ENCODE measurements around the gene AGTR2.

AGTR2 gene

DNA sequence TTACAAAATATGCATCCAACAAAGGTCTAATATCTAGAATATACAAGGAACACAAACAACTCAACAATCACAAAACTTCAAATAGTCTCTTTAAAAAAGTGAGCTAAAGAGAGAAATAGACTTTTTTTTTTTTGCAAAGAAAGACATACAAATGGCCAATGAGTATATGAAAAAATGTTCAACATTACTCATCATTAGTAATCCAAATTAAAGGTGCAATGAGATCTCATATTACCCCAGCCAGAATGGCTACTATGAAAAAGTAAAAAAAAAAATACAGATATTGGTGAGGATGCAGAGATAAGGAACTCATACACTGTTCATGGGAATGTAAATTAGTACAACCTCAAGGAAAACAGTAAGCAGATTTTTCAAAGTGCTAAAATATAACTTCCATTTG is 24.1 kb downstream of the AGTR2 start:
- TF ChIP-seq TCF12 (IDR thresholded peaks at IDR 0.05; ENCODE audit: low read depth) = no peak
- TF ChIP-seq YY1 (IDR thresholded peaks at IDR 0.05; ENCODE audit: low read depth) = no peak
- TF ChIP-seq EP300 (IDR thresholded peaks at IDR 0.05; ENCODE audit: borderline replicate concordance) = no peak
- no peak for TF ChIP-seq ZBTB7A (IDR thresholded peaks at IDR 0.05; ENCODE audit: low read depth)

DNA sequence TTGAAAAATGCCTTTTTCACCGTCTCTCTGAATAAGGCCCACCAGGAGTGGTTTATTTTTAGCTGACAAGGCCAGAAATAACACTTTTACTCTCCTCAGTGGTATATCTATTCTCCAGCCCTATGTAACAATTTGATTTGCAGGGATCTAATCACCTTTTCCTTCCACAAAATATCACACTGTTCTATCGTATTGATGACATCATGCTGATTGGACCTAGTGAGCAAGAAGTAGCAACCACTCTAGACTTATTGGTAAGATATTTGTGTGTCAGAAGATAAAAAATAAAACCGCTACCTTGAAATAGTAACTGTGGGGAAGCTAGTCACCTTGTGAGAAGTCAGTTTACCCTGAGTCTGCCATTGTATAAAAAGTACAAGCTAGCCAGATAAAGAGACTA is 27.7 kb downstream of the AGTR2 start:
- TF ChIP-seq NFIC (IDR thresholded peaks at IDR 0.05) (no peak), CEBPB (IDR thresholded peaks at IDR 0.05) (no peak)

DNA sequence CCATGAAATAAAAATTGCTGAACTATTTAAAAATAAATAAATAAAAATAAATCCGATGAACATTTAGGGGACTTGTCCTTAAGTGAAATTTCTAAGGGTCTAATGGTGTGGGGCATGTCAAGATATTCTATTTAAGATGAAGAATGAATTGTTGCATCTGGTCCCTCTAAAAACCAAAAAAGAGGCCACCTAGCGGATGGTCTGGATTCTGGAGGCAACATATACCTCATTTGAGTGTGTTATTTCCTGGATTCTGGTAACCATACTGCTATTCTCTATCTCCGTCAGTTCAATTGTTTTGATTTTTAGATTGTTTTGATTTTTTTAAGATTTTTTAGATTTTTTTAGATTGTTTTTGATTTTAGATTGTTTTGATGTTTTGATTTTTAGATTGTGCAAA is 28.3 kb downstream of the AGTR2 start:
- TF ChIP-seq FOXM1 (IDR thresholded peaks at IDR 0.05; ENCODE audit: borderline replicate concordance, low read depth) (no peak), NFIC (IDR thresholded peaks at IDR 0.05) (no peak), CREB1 (IDR thresholded peaks at IDR 0.05; ENCODE audit: low read depth) (no peak), EP300 (IDR thresholded peaks at IDR 0.05; ENCODE audit: borderline replicate concordance) (no peak), TCF12 (IDR thresholded peaks at IDR 0.05; ENCODE audit: low read depth) (no peak), EGR1 (IDR thresholded peaks at IDR 0.05) (no peak), YY1 (IDR thresholded peaks at IDR 0.05; ENCODE audit: low read depth) (no peak), TAF1 (IDR thresholded peaks at IDR 0.05; ENCODE audit: low read depth) (no peak), TEAD4 (IDR thresholded peaks at IDR 0.05) (no peak), RAD21 (IDR thresholded peaks at IDR 0.05; ENCODE audit: low read depth) (no peak), CEBPB (IDR thresholded peaks at IDR 0.05) (no peak), ZBTB7A (IDR thresholded peaks at IDR 0.05; ENCODE audit: low read depth) (no peak)
- TF ChIP-seq, protein P1, sequence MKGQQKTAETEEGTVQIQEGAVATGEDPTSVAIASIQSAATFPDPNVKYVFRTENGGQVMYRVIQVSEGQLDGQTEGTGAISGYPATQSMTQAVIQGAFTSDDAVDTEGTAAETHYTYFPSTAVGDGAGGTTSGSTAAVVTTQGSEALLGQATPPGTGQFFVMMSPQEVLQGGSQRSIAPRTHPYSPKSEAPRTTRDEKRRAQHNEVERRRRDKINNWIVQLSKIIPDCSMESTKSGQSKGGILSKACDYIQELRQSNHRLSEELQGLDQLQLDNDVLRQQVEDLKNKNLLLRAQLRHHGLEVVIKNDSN (IDR thresholded peaks at IDR 0.05) = no peak
- TF ChIP-seq, protein P2, sequence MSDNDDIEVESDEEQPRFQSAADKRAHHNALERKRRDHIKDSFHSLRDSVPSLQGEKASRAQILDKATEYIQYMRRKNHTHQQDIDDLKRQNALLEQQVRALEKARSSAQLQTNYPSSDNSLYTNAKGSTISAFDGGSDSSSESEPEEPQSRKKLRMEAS (IDR thresholded peaks at IDR 0.05) = no peak

DNA sequence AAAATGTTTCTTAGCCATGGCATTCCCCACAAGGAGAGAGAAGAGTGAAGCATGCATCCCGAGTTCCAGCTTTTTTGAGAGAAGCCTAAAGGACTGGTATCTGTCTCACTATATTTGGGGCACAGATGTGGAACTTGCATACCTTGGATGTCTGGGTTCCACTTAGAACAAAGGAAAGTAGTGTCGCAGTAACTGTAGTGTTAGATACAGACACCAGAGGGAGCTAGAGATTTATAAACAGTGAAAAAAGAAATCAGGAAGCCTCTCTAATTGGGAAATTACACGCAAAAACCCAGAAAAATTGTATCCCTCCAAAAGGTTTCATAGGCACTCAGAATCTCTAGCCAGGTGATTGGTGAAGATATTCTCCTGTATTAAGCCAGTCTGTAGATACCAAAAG is 34.4 kb downstream of the AGTR2 start:
- TF ChIP-seq NFIC (IDR thresholded peaks at IDR 0.05) (no peak), TEAD4 (IDR thresholded peaks at IDR 0.05) (no peak), RAD21 (IDR thresholded peaks at IDR 0.05; ENCODE audit: low read depth) (peak; percentile 73), EP300 (IDR thresholded peaks at IDR 0.05; ENCODE audit: borderline replicate concordance) (no peak)
- TF ChIP-seq, protein P1 (IDR thresholded peaks at IDR 0.05) = no peak

DNA sequence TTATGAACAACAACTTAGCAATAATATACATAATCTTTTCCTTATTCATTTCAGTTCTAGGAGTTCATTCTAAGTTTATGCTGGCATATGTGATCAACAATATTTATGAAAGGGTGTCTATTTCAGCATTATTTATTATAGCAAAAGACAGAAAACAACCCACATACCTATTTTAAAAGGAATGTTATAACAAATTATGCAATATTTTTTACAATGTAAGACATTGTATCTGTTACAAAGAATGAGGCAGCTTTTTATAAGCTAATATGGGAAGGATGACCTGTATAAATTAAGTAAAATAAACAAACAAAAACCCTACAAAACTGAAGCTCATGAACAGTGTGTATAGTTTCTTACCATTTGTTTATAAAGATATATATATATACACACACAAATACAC is 42.7 kb downstream of the AGTR2 start:
- TF ChIP-seq CREB1 (IDR thresholded peaks at IDR 0.05; ENCODE audit: low read depth) (no peak), FOXM1 (IDR thresholded peaks at IDR 0.05; ENCODE audit: borderline replicate concordance, low read depth) (no peak), CEBPB (IDR thresholded peaks at IDR 0.05) (no peak), NFIC (IDR thresholded peaks at IDR 0.05) (no peak), TEAD4 (IDR thresholded peaks at IDR 0.05) (no peak), EGR1 (IDR thresholded peaks at IDR 0.05) (no peak), ZBTB7A (IDR thresholded peaks at IDR 0.05; ENCODE audit: low read depth) (no peak), EP300 (IDR thresholded peaks at IDR 0.05; ENCODE audit: borderline replicate concordance) (no peak), TCF12 (IDR thresholded peaks at IDR 0.05; ENCODE audit: low read depth) (no peak)
- TF ChIP-seq, protein P3, sequence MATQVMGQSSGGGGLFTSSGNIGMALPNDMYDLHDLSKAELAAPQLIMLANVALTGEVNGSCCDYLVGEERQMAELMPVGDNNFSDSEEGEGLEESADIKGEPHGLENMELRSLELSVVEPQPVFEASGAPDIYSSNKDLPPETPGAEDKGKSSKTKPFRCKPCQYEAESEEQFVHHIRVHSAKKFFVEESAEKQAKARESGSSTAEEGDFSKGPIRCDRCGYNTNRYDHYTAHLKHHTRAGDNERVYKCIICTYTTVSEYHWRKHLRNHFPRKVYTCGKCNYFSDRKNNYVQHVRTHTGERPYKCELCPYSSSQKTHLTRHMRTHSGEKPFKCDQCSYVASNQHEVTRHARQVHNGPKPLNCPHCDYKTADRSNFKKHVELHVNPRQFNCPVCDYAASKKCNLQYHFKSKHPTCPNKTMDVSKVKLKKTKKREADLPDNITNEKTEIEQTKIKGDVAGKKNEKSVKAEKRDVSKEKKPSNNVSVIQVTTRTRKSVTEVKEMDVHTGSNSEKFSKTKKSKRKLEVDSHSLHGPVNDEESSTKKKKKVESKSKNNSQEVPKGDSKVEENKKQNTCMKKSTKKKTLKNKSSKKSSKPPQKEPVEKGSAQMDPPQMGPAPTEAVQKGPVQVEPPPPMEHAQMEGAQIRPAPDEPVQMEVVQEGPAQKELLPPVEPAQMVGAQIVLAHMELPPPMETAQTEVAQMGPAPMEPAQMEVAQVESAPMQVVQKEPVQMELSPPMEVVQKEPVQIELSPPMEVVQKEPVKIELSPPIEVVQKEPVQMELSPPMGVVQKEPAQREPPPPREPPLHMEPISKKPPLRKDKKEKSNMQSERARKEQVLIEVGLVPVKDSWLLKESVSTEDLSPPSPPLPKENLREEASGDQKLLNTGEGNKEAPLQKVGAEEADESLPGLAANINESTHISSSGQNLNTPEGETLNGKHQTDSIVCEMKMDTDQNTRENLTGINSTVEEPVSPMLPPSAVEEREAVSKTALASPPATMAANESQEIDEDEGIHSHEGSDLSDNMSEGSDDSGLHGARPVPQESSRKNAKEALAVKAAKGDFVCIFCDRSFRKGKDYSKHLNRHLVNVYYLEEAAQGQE (IDR thresholded peaks at IDR 0.05; ENCODE audit: low read depth) = no peak
- TF ChIP-seq, protein P1 (IDR thresholded peaks at IDR 0.05) = no peak
